Heart left ventricle (tissue), 13 donors: ENCODE results near the gene DCX.
"Not testable (repeated sequence)": the region's sequence is repeated elsewhere in the genome, so short reads cannot be mapped to it uniquely, and the experiment has no call there.

Source experiments
- CTCF ChIP-seq, 12 donors: fragments of 200-600 bp; sonication (generic) in 4 of 12; IDR thresholded peaks; one replicate each; pipeline versions ENCODE4 v1.5.0 to v1.8.0; 2018 to 2022; ENCODE audit warnings: antibody characterized with exemption in 12 of 12, mild to moderate bottlenecking in 5 of 12
- POLR2A ChIP-seq, 2 donors: fragments of 450-650 bp; IDR thresholded peaks; one replicate each; pipeline ENCODE4 v1.6.1; 2017; ENCODE audit warnings: antibody characterized with exemption in 2 of 2, mild to moderate bottlenecking in 2 of 2, moderate library complexity in 2 of 2
- donor health status: ischemic (EF 13 %, LVEDD 7.1; RV severe dilation, severe dysfunction).
- donor health status: DM: no; HTN: yes; CAD: no.
- donor health status: DM: no; HTN: no; CAD: no.
- donor health status: ischemic (EF 25% LVEDD 6.9; RV normal size, moderate dysfunction).
- donor health status: ischemic (EF 25% LVEDD 5.7; RV mildly dilated, moderate dysfunction).
- donor health status: ischemic (EF 35%, LVEDD 5.7; RV mildly dilated, moderate dysfunction).
- donor health status: nonischemic (EF 11% LVEDD 7.7; RV severe dilation, severe dysfunction).
- donor health status: DM: yes; HTN: yes; CAD: no.
- donor health status: PGD.
- donor health status: ischemic (EF 29% LVEDD 5.4; RV normal size, mild dysfunction).
- donor health status: nonischemic (EF 23%, LVEDD 6.1; RV moderate dilation, normal function).

- not testable (repeated sequence) for TF ChIP-seq POLR2A, CTCF (IDR thresholded peaks at IDR 0.05)
Observed at GRCh38 chrX:111346150-111346549, 65.8 kb downstream of the DCX start.
